AG04450 (cell line): Measurements from ENCODE around the gene HYOU1. TPM values are rescaled to one million over a fixed set of nuclear protein-coding genes. Genes with fewer than 3 reads are reported as not detected.

Source experiments
- CTCF ChIA-PET: fragments of 300-600, 350-600 bp; formaldehyde crosslinking; extraction: SDS; loops from one replicate; lab custom pipeline; 2022; ENCODE audit warnings: antibody characterized with exemption, inconsistent platforms; lab: Charles Lee
- POLR2A ChIA-PET: fragments of 350-600 bp; formaldehyde crosslinking; extraction: SDS; loops from one replicate; lab custom pipeline; 2021; ENCODE audit warnings: antibody characterized with exemption, inconsistent platforms; lab: Yijun Ruan, JAX
- DNase-seq: peaks from one replicate; pipeline ENCODE4 v3.0.0-alpha.2; 2011; ENCODE audit warnings: low read depth, low spot score
- H3K27ac ChIP-seq: one replicate; pipeline ENCODE4 v1.5.1; 2012; ENCODE audit warnings: low read depth, low read length, control low read depth
- H3K27me3 ChIP-seq: one replicate; pipeline ENCODE4 v1.6.0; 2012; ENCODE audit warnings: low read length; ENCODE audit not compliant: control insufficient read depth, insufficient read depth
- H3K4me3 ChIP-seq: 2 replicates; pipeline ENCODE4 v1.5.1; 2011; ENCODE audit warnings: mild to moderate bottlenecking, low read depth, low read length, control low read depth
- H3K9me3 ChIP-seq: 2 replicates; pipeline ENCODE4 v1.5.1; 2012; ENCODE audit warnings: low read length; ENCODE audit not compliant: control insufficient read depth, insufficient read depth
- polyA plus RNA-seq: library from polyadenylated mRNA; depleted of rRNA; stranded (reverse); fragments of >200 nt; gene quantifications from 2 replicates; pipeline ENCODE4 v1.2.3, GENCODE V29; 2011
- TF ChIP-seq, protein P1 (sequence below): IDR thresholded peaks from 2 replicates; pipeline ENCODE4 v1.5.1; 2011; ENCODE audit warnings: low read depth, low read length, control low read depth, inconsistent platforms

Gene HYOU1
- polyA plus RNA-seq, 1 experiment = 123 TPM

DNA sequence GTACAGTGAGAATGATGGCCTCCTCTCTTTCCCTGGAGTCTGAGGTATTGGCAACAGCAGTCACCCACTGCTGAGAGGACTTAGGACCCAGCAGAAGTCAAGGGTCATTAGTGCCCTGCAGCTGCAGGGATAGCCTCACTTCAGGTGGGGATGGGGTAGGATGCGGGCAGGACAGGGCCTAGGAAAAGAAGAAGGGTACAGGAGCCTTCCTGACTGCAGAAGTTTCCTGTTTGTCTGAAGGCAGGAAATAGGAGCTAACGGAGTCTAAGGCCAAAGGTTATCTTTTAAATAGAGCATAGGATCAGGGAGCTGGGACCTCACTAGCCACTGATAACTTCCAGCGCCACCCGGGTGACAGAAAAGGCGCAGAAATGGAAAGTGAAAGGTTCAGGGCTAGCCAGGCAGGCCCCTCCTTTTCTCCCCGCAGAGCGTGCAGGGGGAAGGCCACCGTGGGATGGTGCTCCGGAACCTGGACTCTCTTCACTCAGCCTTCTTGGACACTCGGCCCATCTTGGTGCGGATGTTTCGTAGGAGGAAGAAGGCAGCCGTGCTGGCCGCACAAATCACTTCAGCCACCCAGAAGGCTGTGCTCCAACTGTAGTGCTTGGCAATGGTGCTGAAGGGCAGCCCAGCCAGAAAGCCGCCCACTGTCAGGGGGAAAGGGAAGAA is 32.4 kb downstream of the HYOU1 start:
- POLR2A ChIA-PET = interaction anchor here (0.8 kb wide), 1 partner anchor 416 kb away, joined by 3 read pairs; no protein-coding TSS in a partner anchor

DNA sequence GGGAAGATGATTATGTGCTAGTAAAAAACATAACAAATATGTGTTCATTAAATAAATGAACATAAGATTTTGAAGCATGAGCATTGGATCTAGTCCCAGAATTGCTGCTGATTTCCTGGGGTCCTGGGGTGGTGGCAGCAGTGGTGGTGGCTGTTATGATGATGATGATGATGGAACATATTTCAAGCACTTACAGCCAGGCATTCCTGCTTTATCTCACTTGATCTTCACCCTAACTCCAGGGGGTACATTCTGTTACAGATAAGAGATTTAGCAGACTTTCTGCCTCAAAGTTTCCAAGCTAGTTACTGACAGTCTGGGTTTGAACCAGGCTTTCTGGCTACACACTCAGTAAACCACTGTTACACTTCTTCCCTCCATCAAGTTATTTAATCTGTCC is 33.3 kb downstream of the HYOU1 start:
- no peak overlapping the region for H3K27ac ChIP-seq

More for the DNA sequence above, 32.4 kb downstream of the HYOU1 start:
- no peak overlapping the region for H3K27ac ChIP-seq
- H3K27me3 ChIP-seq = no peaks in the 10 kb centered on the region
- no peak for DNase-seq
- no peaks in the 10 kb centered on the region for H3K9me3 ChIP-seq
- CTCF ChIA-PET = no interaction called here
- TF ChIP-seq, protein P1, sequence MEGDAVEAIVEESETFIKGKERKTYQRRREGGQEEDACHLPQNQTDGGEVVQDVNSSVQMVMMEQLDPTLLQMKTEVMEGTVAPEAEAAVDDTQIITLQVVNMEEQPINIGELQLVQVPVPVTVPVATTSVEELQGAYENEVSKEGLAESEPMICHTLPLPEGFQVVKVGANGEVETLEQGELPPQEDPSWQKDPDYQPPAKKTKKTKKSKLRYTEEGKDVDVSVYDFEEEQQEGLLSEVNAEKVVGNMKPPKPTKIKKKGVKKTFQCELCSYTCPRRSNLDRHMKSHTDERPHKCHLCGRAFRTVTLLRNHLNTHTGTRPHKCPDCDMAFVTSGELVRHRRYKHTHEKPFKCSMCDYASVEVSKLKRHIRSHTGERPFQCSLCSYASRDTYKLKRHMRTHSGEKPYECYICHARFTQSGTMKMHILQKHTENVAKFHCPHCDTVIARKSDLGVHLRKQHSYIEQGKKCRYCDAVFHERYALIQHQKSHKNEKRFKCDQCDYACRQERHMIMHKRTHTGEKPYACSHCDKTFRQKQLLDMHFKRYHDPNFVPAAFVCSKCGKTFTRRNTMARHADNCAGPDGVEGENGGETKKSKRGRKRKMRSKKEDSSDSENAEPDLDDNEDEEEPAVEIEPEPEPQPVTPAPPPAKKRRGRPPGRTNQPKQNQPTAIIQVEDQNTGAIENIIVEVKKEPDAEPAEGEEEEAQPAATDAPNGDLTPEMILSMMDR = no peak
- H3K4me3 ChIP-seq = no peak overlapping the region

DNA sequence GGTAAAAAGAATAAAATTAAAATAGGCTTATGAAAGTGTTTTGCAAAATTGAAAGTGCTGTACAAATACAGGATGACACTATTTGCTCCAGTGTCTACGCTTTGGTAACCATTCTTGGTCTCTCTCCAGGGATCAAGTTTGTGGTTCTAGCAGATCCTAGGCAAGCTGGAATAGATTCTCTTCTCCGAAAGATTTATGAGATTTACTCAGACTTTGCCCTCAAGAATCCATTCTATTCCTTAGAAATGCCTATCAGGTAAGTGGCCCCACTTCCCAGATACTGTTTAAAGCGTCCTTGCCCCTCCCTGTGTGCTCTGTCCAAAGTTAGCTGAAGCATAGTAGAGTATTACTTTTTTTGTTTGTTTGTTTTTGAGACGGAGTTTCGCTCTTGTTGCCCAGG is 35.4 kb downstream of the HYOU1 start:
- H3K27ac ChIP-seq = no peak overlapping the region
- POLR2A ChIA-PET = no interaction called here
- TF ChIP-seq, protein P1 = no peak
- H3K27me3 ChIP-seq = no peaks in the 10 kb centered on the region
- no peaks in the 10 kb centered on the region for H3K9me3 ChIP-seq
- no peak overlapping the region for H3K4me3 ChIP-seq
- no peak for DNase-seq
- CTCF ChIA-PET = no interaction called here

More for the DNA sequence above, 33.3 kb downstream of the HYOU1 start:
- Histone ChIP-seq H3K27me3 (no peaks in the 10 kb centered on the region), H3K9me3 (no peaks in the 10 kb centered on the region), H3K4me3 (no peak overlapping the region)
- ChIA-PET POLR2A (interaction anchor here (0.8 kb wide), 1 partner anchor 415 kb away, joined by 3 read pairs; no protein-coding TSS in a partner anchor), CTCF (no interaction called here)
- TF ChIP-seq, protein P1 = no peak
- no peak for DNase-seq

DNA sequence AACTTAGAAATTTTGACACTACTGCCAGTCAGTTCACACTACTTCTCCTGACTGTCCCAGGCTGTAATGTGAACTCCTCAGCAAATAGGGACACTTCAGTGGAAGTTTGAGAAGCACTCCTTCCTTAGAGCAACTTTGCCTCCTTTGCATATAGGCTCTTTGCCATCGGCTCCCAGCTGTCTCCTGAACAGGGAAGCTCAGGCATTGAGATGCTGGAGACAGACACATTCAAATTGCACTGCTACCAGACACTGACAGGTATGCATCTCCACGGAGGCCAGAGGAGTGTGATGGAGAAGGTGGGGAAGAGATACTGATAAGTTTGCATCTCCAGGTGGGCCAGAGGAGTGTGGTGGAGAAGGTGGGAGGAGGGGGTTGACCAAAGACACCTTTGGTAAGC is 37.0 kb downstream of the HYOU1 start:
- H3K27me3 ChIP-seq = no peaks in the 10 kb centered on the region
- TF ChIP-seq, protein P1 = no peak
- H3K27ac ChIP-seq = no peak overlapping the region
- no peaks in the 10 kb centered on the region for H3K9me3 ChIP-seq
- DNase-seq = no peak
- peak overlapping the region; percentile 99 for H3K4me3 ChIP-seq
- POLR2A ChIA-PET = interaction anchor here (0.7 to 2.1 kb wide), 2 partner anchors 36 to 127 kb away, joined by 5 to 9 read pairs; partner anchors contain the start of gene HYOU1
- CTCF ChIA-PET = interaction anchor here (2.0 kb wide), 1 partner anchor 11 kb away, joined by 17 read pairs; the partner anchor contains the start of gene SLC37A4
